Activated naive CD4-positive, alpha-beta T cell treated with anti-CD3 and anti-CD28 coated beads, Interleukin-2, amount 50 U/mL, for 16 hours (primary cell): ENCODE results near the gene PDCL2.

Experiments
- DNase-seq: peaks from one replicate; pipeline ENCODE4 v3.0.0-alpha.2; 2020

Gene PDCL2

GRCh38 chr4:55534306-55534705 is 57.7 kb downstream of the PDCL2 start:
- DNase-seq = no peak

DNA sequence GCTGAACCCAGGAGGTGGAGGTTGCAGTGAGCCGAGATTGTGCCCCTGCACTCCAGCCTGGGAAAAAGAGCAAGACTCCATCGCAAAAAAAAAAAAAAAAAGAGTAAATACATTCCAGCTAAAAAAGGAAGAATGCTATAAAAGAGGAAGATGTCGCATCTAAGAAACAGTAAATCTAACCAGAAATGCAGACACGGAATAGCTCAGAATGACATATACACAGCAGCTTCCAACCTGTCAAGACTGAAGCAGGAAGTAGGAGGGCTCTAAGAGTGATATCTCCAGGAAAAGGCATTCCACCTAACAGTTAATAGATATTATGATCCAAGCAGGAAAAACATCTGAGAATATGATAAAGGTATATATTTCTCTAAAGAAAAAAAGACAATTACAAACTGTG is 61.4 kb downstream of the PDCL2 start:
- no peak for DNase-seq

DNA sequence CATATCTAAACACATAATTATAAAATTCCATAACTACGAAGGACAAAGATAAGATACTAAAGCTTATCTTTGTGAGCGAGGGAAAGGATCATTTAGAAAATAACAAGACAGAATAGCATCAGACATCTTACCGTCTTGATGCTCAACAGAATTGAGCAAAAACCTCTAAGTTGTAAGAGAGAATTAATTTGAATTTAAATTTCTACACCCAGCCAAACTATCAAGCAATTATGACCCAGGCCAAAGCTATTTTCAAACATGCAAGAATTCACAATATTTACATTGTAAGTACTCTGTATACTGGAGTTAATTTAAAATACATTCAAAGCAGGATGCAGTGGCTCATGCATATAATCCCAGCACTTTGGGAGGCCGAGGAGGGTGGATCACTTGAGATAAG is 61.9 kb downstream of the PDCL2 start:
- no peak for DNase-seq

GRCh38 chr4:55528491-55528890 is 63.6 kb downstream of the PDCL2 start:
- DNase-seq = no peak

- no peak for DNase-seq
Measured at GRCh38 chr4:55524844-55525571, 67.0 kb downstream of the PDCL2 start.

DNA sequence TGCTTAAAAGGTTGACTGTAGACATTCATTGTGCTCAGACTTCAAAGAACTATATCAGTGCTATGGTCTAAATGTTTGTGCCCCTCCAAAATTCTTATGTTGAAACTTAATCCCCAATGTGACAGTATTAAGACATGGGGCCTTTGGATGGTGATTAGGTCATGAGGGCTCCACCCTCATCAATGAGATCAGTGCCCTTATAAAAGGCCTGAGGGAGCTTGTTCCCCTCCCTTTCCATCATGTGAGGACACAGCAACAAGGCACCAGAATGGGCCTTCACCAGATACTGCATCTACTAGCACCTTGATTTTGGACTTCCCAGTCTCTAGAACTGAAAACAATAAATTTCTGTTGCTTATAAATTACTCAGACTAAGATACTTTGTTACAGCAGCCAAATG is 73.6 kb downstream of the PDCL2 start:
- DNase-seq = no peak

- no peak for DNase-seq
Measured at GRCh38 chr4:55517526-55518229, 74.4 kb downstream of the PDCL2 start.

GRCh38 chr4:55512922-55513571 is 79.0 kb downstream of the PDCL2 start:
- DNase-seq = no peak

- DNase-seq = no peak
Measured at GRCh38 chr4:55512077-55512476, 80.0 kb downstream of the PDCL2 start.

DNA sequence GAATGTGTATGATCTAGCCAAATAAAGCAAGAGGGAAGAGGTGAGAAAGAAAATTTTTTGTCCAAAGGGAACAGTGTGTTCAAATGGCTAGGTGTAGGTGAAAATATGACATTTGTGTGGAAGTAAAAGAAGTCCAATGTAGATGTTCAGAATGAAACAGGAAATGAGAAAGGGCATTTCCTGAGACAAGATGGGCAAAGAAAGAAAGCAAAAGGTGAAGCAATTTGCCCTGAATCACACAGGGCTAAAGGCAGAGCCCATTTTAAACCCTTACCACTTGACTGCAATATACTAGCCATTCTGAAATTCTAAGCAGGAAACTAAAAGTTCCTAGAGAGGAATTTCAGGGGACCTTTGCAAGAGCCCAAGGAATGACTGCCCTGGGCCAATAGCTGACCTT is 81.4 kb downstream of the PDCL2 start:
- no peak for DNase-seq

GRCh38 chr4:55509266-55509665 is 82.8 kb downstream of the PDCL2 start:
- DNase-seq = no peak

DNA sequence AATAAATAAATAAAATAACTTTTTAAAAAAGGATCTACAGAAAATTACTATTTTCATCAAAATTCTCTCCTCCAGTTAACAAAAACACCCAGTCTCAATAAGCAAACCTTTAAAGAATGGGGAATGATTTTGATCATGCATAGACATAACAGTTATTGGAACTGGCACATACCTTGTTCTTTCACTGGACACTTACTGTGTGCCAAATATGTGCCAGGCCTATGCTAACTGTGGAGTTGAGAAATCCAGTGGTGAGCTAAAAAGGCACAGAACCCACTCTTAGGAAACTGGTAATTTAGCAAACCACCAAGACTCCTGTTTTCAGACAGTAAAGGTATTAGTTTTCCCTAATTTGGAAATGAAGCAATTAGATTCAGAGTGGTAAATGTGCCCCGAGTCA is 84.4 kb downstream of the PDCL2 start:
- DNase-seq = no peak
